IPS DF 6.9 (cell line): Measurements from ENCODE around the gene CEP95.

Experiments used
- DNase-seq: peaks from one replicate; pipeline ENCODE4 v3.0.0-alpha.2; 2013; ENCODE audit warnings: low read depth, low spot score
- H3K27ac ChIP-seq: one replicate; pipeline ENCODE4 v1.5.1; 2013; ENCODE audit warnings: low read length, control low read depth
- H3K27me3 ChIP-seq: 2 replicates; pipeline ENCODE4 v1.6.1; 2013; ENCODE audit warnings: mild to moderate bottlenecking, low read length; ENCODE audit not compliant: control insufficient read depth, insufficient read depth
- H3K36me3 ChIP-seq: 2 replicates; pipeline ENCODE4 v1.6.1; 2013; ENCODE audit warnings: low read length; ENCODE audit not compliant: control insufficient read depth, insufficient read depth
- H3K4me1 ChIP-seq: 2 replicates; pipeline ENCODE4 v1.6.1; 2013; ENCODE audit warnings: low read length; ENCODE audit not compliant: control insufficient read depth, insufficient read depth
- H3K4me3 ChIP-seq: 2 replicates; pipeline ENCODE4 v1.5.1; 2013; ENCODE audit warnings: mild to moderate bottlenecking, low read length
- H3K9me3 ChIP-seq: 2 replicates; pipeline ENCODE4 v1.6.1; 2013; ENCODE audit warnings: low read length, inconsistent platforms; ENCODE audit not compliant: control insufficient read depth, insufficient read depth
- WGBS: extraction: QIAGEN DNeasy Blood & Tissue Kit; methylation state at CpG from one replicate; pipeline ENCODE4 v1.1.7; 2013; ENCODE audit warnings: mixed read lengths, missing lambda C conversion rate; ENCODE audit not compliant: insufficient read length, insufficient coverage; 5-methylcytosine and 5-hydroxymethylcytosine counted together

The CEP95 gene

GRCh38 chr17:64502809-64503208 is 4.0 kb upstream of the CEP95 start:
- no peaks in the 10 kb centered on the region for H3K4me1 ChIP-seq
- no peak overlapping the region for H3K27ac ChIP-seq
- peaks cover 42% of the 10 kb centered on the region; the same call in 1 of the 2 replicates for H3K36me3 ChIP-seq
- no peaks in the 10 kb centered on the region for H3K27me3 ChIP-seq
- H3K4me3 ChIP-seq = no peak overlapping the region
- WGBS = no CpG with 5 or more reads among the region's 2 CpGs
- H3K9me3 ChIP-seq = no peaks in the 10 kb centered on the region
- DNase-seq = no peak

- DNase-seq = no peak
- H3K4me1 ChIP-seq = no peaks in the 10 kb centered on the region
- no peak overlapping the region for H3K4me3 ChIP-seq
- H3K9me3 ChIP-seq = no peaks in the 10 kb centered on the region
- H3K27ac ChIP-seq = no peak overlapping the region
- H3K36me3 ChIP-seq = peaks cover 42% of the 10 kb centered on the region; the same call in 1 of the 2 replicates
- 100% methylated on average over 2 of the region's 5 CpGs for whole genome bisulfite sequencing
- no peaks in the 10 kb centered on the region for H3K27me3 ChIP-seq
Observed at GRCh38 chr17:64503341-64503740, 3.4 kb upstream of the CEP95 start.

GRCh38 chr17:64503821-64504768 is 2.7 kb upstream of the CEP95 start:
- Histone ChIP-seq H3K36me3 (peaks cover 44% of the 10 kb centered on the region; the same call in 1 of the 2 replicates), H3K9me3 (no peaks in the 10 kb centered on the region), H3K27ac (no peak overlapping the region), H3K4me3 (peak overlapping the region; percentile 84; the same call in 1 of the 2 replicates), H3K27me3 (no peaks in the 10 kb centered on the region), H3K4me1 (no peaks in the 10 kb centered on the region)
- WGBS = 100% methylated on average over 1 of the region's 7 CpGs
- no peak for DNase-seq

- Histone ChIP-seq H3K4me3 (peak overlapping the region; percentile 84), H3K4me1 (no peaks in the 10 kb centered on the region), H3K27me3 (no peaks in the 10 kb centered on the region), H3K27ac (no peak overlapping the region), H3K9me3 (no peaks in the 10 kb centered on the region), H3K36me3 (peaks cover 44% of the 10 kb centered on the region; the same call in 1 of the 2 replicates)
- WGBS = no CpG with 5 or more reads among the region's 13 CpGs
- DNase-seq = no peak
Observed at GRCh38 chr17:64504769-64505339, 1.9 kb upstream of the CEP95 start.

- Histone ChIP-seq H3K36me3 (peaks cover 37% of the 10 kb centered on the region; the same call in 1 of the 2 replicates), H3K27ac (no peak overlapping the region), H3K27me3 (no peaks in the 10 kb centered on the region), H3K4me1 (no peaks in the 10 kb centered on the region), H3K4me3 (peak overlapping the region; percentile 84), H3K9me3 (no peaks in the 10 kb centered on the region)
- no CpG with 5 or more reads among the region's 76 CpGs for WGBS
- no peak for DNase-seq
Observed at GRCh38 chr17:64505340-64506200, 1.2 kb upstream of the CEP95 start.

GRCh38 chr17:64506201-64506575 is 589 bp upstream of the CEP95 start, which contains the start of gene DDX5:
DDX5 (minus strand) TSS chr17:64506289; CDS start chr17:64506119, 170 bp downstream.
- Histone ChIP-seq H3K4me1 (no peaks in the 10 kb centered on the region), H3K27me3 (no peaks in the 10 kb centered on the region), H3K4me3 (peak within 1 kb of the TSS; percentile 84), H3K9me3 (no peaks in the 10 kb centered on the region), H3K27ac (no peak within 1 kb of the TSS), H3K36me3 (peaks cover 30% of the 10 kb centered on the region; the same call in 1 of the 2 replicates)
- peak; percentile 78 for DNase-seq
- no CpG with 5 or more reads among the region's 31 CpGs for WGBS

GRCh38 chr17:64507413-64507782 is 621 bp downstream of the CEP95 start:
- WGBS = no CpG with 5 or more reads among the region's 13 CpGs
- H3K4me3 ChIP-seq = peak overlapping the region; percentile 84
- DNase-seq = no peak
- H3K9me3 ChIP-seq = no peaks in the 10 kb centered on the region
- peaks cover 19% of the 10 kb centered on the region; the same call in 1 of the 2 replicates for H3K36me3 ChIP-seq
- no peak overlapping the region for H3K27ac ChIP-seq
- no peaks in the 10 kb centered on the region for H3K4me1 ChIP-seq
- H3K27me3 ChIP-seq = no peaks in the 10 kb centered on the region

- H3K4me3 ChIP-seq = no peak overlapping the region
- H3K36me3 ChIP-seq = peaks cover 8% of the 10 kb centered on the region; the same call in 1 of the 2 replicates
- WGBS = no CpG with 5 or more reads among the region's 2 CpGs
Observed at GRCh38 chr17:64508683-64509082, 1.9 kb downstream of the CEP95 start.

GRCh38 chr17:64509179-64509578 is 2.4 kb downstream of the CEP95 start:
- H3K4me3 ChIP-seq = no peak overlapping the region
- H3K9me3 ChIP-seq = no peaks in the 10 kb centered on the region
- DNase-seq = no peak
- H3K4me1 ChIP-seq = no peaks in the 10 kb centered on the region
- no CpG with 5 or more reads among the region's 6 CpGs for WGBS
- H3K36me3 ChIP-seq = peaks cover 3% of the 10 kb centered on the region; the same call in 1 of the 2 replicates
- no peak overlapping the region for H3K27ac ChIP-seq
- H3K27me3 ChIP-seq = no peaks in the 10 kb centered on the region

More at GRCh38 chr17:64508683-64509082, 1.9 kb downstream of the CEP95 start:
- Histone ChIP-seq H3K9me3 (no peaks in the 10 kb centered on the region), H3K4me1 (no peaks in the 10 kb centered on the region), H3K27me3 (no peaks in the 10 kb centered on the region), H3K27ac (no peak overlapping the region)
- no peak for DNase-seq

- DNase-seq = no peak
- Histone ChIP-seq H3K4me1 (no peaks in the 10 kb centered on the region), H3K9me3 (no peaks in the 10 kb centered on the region), H3K27ac (no peak overlapping the region), H3K4me3 (no peak overlapping the region), H3K36me3 (peaks cover 10% of the 10 kb centered on the region), H3K27me3 (no peaks in the 10 kb centered on the region)
- 100% methylated on average over 1 of the region's 2 CpGs for WGBS
Observed at GRCh38 chr17:64515419-64515818, 8.6 kb downstream of the CEP95 start.
